CD1c-positive myeloid dendritic cell (primary cell): ENCODE results near the gene INHA.

ENCODE experiments used
- DNase-seq: peaks from one replicate; pipeline ENCODE4 v3.0.0-alpha.2; 2016; ENCODE audit errors: extremely low spot score

INHA gene

GRCh38 chr2:219540784-219541504 lies 31.2 kb upstream of the INHA start:
- DNase-seq, result no peak

- DNase-seq, result peak; percentile 75
These were observed 30.4 kb upstream of the INHA start for GRCh38 chr2:219541611-219542180.

GRCh38 chr2:219542931-219543595 lies 29.0 kb upstream of the INHA start:
- DNase-seq, result no peak

GRCh38 chr2:219543596-219544358 lies 28.3 kb upstream of the INHA start, which contains the start of the genes CHPF and TMEM198:
CHPF (minus strand) TSS chr2:219543809; CDS start chr2:219543538, 271 bp downstream.
TMEM198 (plus strand) TSS chr2:219544028; CDS start chr2:219544728, 700 bp downstream.
- peak; percentile 95 for DNase-seq

- DNase-seq, result no peak
These were observed 27.5 kb upstream of the INHA start for GRCh38 chr2:219544567-219544966.

DNA sequence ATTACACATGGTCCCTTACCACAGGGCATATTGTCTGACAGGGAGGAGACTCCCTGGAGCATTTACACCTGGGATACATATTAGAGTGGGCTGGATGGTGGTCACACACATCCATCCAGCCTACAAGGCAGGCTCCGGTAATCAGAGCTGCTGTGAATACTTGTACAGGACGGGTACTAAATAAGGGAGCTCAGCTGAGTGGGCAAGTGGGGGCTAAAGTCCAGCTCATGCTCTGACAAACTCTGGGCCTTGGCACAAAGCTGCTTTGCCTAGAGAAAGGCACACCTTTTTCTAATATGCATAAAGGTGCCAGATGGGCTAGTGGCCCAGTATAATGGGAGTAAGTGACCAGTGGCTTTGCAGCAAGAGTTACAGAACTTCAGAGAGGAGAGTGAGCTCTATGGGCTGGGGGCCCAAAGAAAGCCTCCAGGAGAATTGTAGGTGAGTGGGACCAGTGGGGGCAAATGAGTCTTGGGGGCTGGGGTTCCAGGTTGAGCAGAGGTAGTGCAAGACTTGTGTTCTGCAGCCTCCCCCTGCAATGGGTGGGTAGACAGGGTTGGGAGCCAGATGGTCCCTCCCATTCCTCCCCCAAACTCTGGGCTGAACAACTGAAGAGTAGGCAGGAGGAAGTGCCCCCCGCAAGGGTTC lies 26.7 kb upstream of the INHA start:
- DNase-seq, result no peak

DNA sequence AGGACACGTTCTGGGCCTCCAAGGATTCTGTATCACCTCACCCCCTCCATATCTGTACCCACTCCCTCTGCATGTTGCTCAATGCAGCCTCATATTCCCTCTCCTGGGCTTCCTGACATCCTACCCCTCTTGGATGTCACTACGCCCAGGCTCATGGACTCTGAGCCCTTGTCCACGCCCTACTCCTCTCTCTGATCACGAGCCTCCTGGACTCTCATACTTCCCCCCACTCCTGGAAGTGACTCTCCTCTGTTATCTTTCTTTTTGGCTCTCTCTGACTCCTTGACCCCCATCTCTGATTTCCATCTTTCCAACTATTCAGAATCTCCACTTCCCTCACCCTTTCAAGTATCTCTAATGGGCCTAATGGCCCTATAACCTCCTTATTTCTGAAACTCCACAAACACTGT lies 26.2 kb upstream of the INHA start:
- DNase-seq, result no peak

GRCh38 chr2:219547621-219548020 lies 24.5 kb upstream of the INHA start:
- no peak for DNase-seq

GRCh38 chr2:219548990-219549389 lies 23.1 kb upstream of the INHA start:
- no peak for DNase-seq

GRCh38 chr2:219549619-219550018 lies 22.5 kb upstream of the INHA start:
- no peak for DNase-seq

DNA sequence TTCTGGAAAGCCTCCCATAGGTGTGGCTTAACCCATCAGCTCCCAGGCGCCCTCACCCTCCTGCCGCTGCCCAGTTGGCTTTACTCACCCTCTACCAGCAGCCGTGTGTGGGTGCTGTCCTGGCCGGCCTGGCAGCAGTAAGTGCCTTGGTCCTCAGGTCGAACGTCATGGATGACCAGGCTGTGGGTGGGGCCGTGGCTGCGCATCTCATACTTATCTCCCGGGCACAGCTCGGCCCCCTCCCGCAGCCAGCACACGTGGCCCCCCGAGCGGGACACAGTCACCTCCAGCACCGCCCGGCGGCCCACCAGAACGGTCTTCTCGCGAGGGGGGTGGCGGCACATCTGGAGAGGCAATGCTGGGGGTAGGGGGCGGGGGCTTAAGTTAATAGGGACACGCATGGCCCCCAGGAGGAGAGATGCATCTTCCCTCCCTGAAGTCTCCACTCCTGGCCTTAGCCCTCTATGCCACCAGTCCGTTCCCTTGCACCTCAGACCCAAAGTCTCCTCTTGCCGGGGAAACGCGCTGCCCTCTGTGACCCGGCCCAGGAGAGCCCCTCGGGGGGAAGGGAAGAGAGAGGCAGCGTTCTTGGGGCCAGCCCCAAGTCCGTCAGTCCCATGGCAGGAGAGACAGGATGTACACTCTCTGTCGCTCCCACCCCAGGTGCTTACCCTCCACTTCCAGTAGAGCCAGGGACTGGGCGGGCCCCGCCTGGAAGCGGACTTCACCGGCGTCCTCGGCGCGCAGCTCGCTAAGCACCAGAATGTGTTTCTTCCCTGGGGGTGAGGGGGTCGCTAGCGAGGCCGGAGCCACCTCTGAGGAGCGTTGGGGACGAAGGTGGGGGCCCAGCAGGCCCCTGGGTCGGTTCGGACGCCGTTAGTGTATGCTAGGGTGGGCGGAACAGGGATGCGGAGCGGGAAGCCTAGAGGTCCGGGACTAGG lies 20.4 kb upstream of the INHA start:
- peak; percentile 34 for DNase-seq

DNA sequence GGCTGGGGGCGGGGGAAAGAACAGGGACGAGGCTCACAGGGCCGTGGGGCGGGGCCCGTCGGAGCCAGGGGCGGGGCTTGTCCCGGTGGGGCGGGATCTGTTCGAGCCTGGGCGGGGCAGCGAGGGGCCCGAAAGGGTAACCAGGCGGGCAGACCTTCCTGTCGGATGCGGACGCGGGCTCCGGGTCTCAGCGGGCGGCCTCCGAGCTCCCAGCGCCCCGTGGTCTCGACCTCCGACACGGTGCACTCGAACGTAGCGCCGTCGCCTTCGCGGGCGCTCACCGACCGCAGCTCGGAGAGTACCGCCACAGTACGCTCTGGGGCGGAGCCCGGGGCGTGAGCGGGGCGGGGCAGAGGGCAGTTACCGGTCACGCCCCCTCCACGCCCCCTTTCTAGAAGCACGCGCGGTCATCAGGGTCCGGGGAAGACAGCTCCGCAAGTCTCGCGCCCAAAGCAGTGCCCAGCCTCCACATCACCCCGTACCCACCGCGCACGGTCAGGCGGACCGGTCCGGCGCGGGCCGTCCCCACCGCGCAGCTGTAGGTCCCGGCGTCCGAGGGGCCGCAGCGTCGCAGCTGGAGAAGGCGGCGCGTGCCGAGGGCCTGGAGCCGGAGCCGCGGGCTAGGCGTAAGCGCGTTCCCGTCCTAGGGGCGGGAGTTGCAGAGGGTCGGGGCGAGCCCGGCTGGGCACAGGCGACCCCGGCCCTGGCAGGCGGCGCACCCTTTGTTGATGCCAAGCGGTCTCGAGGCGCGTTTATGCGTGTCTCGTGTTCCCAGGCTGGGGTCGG lies 19.5 kb upstream of the INHA start:
- DNase-seq, result peak; percentile 83

DNA sequence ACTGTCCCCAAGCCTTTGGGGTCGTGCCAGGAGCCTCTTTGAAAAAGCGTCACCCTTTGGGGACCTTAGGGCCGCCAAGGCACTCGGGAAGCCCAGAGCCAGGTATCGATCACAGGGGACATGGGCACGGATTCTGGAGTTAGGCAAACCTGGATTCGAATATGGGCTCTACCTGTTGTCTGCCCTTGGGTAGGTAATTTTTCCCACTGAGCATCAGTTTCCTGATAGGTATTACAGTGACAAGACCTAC lies 19.0 kb upstream of the INHA start:
- DNase-seq, result no peak

DNA sequence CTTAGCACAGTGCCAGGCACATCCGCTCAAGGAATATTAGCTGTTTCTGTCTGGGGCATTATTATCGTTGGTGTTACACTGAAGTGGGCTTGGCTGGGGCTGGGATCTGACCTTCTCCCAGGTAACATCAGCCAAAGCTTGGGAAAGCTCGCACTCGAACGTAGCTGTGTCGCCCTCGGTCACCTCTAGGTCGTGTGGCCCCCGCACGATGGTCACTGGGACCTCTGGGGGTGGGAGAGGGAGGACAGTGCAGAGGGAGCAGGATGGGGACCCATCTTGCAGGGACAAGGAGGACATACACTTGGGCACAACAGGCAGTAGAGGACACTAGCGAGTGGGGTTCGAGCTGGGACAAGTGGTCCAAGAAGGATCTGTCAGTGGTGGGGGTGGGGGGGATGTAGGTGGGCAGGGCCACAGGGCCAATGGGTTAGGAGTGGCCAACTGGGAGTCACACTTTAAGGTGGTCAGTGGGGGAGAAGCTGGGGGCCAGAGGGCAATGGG lies 18.6 kb upstream of the INHA start:
- DNase-seq, result no peak

GRCh38 chr2:219554350-219554749 lies 17.8 kb upstream of the INHA start:
- no peak for DNase-seq

GRCh38 chr2:219555956-219556355 lies 16.2 kb upstream of the INHA start:
- DNase-seq, result no peak

- DNase-seq, result no peak
These were observed 15.7 kb upstream of the INHA start for GRCh38 chr2:219556413-219556812.

DNA sequence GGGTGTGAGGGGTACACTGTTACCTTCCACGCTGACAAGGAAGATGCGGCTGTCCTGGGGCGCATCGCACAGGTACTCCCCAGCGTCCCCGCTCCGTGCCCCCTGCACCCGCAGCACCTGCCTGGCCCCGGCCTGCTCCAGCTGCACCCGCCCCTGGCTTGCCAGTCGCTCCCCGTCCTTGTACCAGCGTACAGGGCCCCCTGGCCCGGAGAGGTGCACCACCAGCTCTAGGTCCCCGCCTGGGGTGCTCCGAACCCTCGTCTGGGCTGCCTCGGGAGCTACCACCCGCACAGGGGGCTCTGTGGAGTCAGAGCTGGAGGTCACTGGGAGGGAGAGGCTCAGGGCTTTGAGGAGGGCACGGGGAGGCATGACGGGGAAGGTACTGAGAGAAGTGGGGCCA lies 14.8 kb upstream of the INHA start:
- no peak for DNase-seq

DNA sequence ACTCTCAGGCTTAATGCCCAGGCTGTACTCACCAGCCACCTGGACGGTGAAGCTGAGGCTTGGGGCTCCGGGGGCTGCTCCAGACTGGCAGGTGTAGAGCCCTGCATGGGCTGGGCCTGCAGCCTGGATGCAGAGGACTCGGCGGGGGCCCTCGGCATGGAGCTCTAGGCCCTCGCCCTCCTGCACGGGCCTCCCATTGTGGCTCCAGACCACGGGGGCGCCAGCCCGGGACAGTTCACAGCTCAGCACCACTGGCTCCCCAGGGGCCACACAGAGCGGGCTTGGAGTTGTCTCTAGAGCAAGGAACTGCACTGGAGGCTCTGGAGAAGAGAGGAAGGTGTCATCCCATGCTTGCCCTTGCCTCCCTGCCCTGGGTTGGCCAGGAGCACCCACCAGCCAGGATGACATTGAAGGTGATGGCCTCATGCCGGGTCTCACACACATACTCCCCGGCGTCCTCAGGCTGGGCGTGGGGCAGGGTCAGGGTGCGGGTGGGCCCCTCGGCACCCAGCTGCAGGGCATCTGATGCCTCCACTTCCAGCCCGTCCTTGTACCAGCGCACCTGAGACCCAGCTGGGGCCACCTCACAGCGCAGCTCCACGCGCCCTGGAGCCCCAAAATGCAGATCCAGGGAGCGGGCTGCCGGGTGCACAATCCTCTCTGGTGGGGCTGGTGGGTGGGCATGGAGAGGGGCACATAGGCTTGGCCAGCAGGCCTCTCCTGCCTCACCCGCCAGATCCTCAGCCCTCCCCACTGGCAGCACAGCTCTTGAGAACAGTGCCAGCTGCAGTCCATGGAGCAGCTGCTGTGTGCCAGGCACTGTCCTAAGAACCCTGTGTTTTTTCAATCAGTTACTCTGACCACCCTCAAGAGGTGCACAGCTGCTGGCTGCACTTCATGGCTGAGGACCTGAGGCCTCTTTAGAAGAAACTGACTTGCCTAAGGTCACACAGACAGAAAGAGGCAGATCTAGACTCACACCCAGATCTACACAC lies 14.0 kb upstream of the INHA start:
- DNase-seq, result no peak
